HCT116 (cell line): ENCODE measurements around the gene SEC61A1. TPM values are rescaled to one million over a fixed set of nuclear protein-coding genes. Genes with fewer than 3 reads are reported as not detected.

Experiments used
- ATAC-seq: fragments of 200-7000 bp; cut with Tn5 transposase; 2 replicates; pipeline ENCODE4 v1.9.1; 2020; ENCODE audit warnings: mild to moderate bottlenecking, moderate library complexity
- Bru-seq: library from RNA; stranded (reverse); fragments of 400-500 nt; gene quantifications from one replicate; lab custom pipeline; 2021; lab: Mats Ljungman, UMichigan
- BruChase-seq, 2 experiments: library from RNA; stranded (reverse); fragments of 400-500 nt; gene quantifications; one replicate each; lab custom pipeline; 2021; lab: Mats Ljungman, UMichigan
- BruUV-seq: library from RNA; stranded (reverse); fragments of 400-500 nt; replicated peaks from 2 replicates; lab custom pipeline; 2021; lab: Mats Ljungman, UMichigan
- CTCF ChIA-PET: fragments of 300-600 bp; sonication (Branson Sonifier 250); formaldehyde crosslinking; loops from one replicate; lab custom pipeline; 2021; ENCODE audit warnings: antibody characterized with exemption; lab: Charles Lee
- POLR2A ChIA-PET: fragments of 300-600, 350-600 bp; sonication (Branson Sonifier 250); formaldehyde crosslinking; loops from one replicate; lab custom pipeline; 2021; ENCODE audit warnings: antibody characterized with exemption; lab: Charles Lee
- RAD21 ChIA-PET, 2 experiments: fragments of 300-600 bp; sonication (Branson Sonifier 250); formaldehyde crosslinking; loops; one replicate each; lab custom pipeline; 2023; ENCODE audit warnings: low total read pairs in 2 of 2; ENCODE audit not compliant: uncharacterized antibody in 2 of 2, unreplicated experiment in 2 of 2, low non-redundant PET in 1 of 2; lab: Charles Lee
- DNase-seq: peaks from one replicate; pipeline ENCODE4 v3.0.0-alpha.2; 2010; ENCODE audit warnings: low read depth, low spot score
- H2AFZ ChIP-seq: fragments of 200-600 bp; shearing (Covaris generic), sonication (generic); 2 replicates; pipeline ENCODE4 v1.6.1; 2017; ENCODE audit warnings: low read depth, mixed run types, mixed read lengths, antibody characterized with exemption, low read length; ENCODE audit not compliant: poor library complexity, severe bottlenecking
- H3K27ac ChIP-seq: 2 replicates; pipeline ENCODE4 v1.5.1; 2012; ENCODE audit warnings: low read depth, low read length
- H3K27me3 ChIP-seq: fragments of 200-600 bp; sonication (generic); 2 replicates; pipeline ENCODE4 v1.6.1; 2016; ENCODE audit warnings: mixed run types, low read length, mixed read lengths; ENCODE audit not compliant: insufficient read depth
- H3K36me3 ChIP-seq, 2 experiments: fragments of 200-500 bp in 1 of 2; fragments of 200-600 bp in 1 of 2; sonication (Bioruptor generic) in 1 of 2; sonication (generic) in 1 of 2; 2 replicates each; pipeline versions ENCODE4 v1.5.1 to v1.6.1; 2014 to 2016; ENCODE audit warnings: low read length in 2 of 2, inconsistent platforms in 1 of 2, mixed read lengths in 1 of 2, mixed run types in 1 of 2; ENCODE audit not compliant: insufficient read depth in 2 of 2, control insufficient read depth in 1 of 2
- H3K4me1 ChIP-seq, 2 experiments: fragments of 200-600 bp in 1 of 2; sonication (generic) in 1 of 2; 2 replicates each; pipeline versions ENCODE4 v1.5.1 to v1.6.1; 2012 to 2017; ENCODE audit warnings: low read length in 2 of 2, inconsistent platforms in 1 of 2, mild to moderate bottlenecking in 1 of 2, mixed read lengths in 1 of 2, mixed run types in 1 of 2, moderate library complexity in 1 of 2; ENCODE audit not compliant: insufficient read depth in 2 of 2, control insufficient read depth in 1 of 2
- H3K4me2 ChIP-seq: fragments of 200-600 bp; sonication (generic); 2 replicates; pipeline ENCODE4 v1.6.1; 2017; ENCODE audit warnings: mixed run types, low read length, mixed read lengths
- H3K4me3 ChIP-seq, 2 experiments: fragments of 200-600 bp in 1 of 2; sonication (generic) in 1 of 2; replicated peaks in 1 of 2; 2 replicates each; pipeline ENCODE4 v1.5.1; 2011 to 2016; ENCODE audit warnings: low read length in 2 of 2, control low read depth in 1 of 2, low read depth in 1 of 2, mild to moderate bottlenecking in 1 of 2, mixed read lengths in 1 of 2, mixed run types in 1 of 2
- H3K79me2 ChIP-seq: fragments of 200-600 bp; sonication (generic); 2 replicates; pipeline ENCODE4 v1.6.1; 2017; ENCODE audit warnings: mild to moderate bottlenecking, mixed run types, low read length, moderate library complexity, mixed read lengths; ENCODE audit not compliant: insufficient read depth
- H3K9ac ChIP-seq: fragments of 200-600 bp; sonication (generic); 2 replicates; pipeline ENCODE4 v1.6.1; 2016; ENCODE audit warnings: low read length, mixed read lengths
- H3K9me2 ChIP-seq: fragments of 200-600 bp; sonication (generic), shearing (Covaris generic); 2 replicates; pipeline ENCODE4 v1.6.1; 2017; ENCODE audit warnings: mixed run types, mild to moderate bottlenecking, moderate library complexity; ENCODE audit not compliant: insufficient read depth
- H3K9me3 ChIP-seq, 2 experiments: fragments of 200-500 bp in 1 of 2; fragments of 200-600 bp in 1 of 2; sonication (Bioruptor generic) in 1 of 2; sonication (generic) in 1 of 2; 2 replicates each; pipeline ENCODE4 v1.6.1; 2014 to 2017; ENCODE audit warnings: low read length in 2 of 2, mixed read lengths in 2 of 2, inconsistent platforms in 1 of 2, low read depth in 1 of 2, mild to moderate bottlenecking in 1 of 2, mixed run types in 1 of 2, moderate library complexity in 1 of 2; ENCODE audit not compliant: control insufficient read depth in 1 of 2, insufficient read depth in 1 of 2
- H4K20me1 ChIP-seq: fragments of 200-600 bp; sonication (generic), shearing (Covaris generic); 2 replicates; pipeline ENCODE4 v1.6.1; 2017; ENCODE audit warnings: mixed run types, mild to moderate bottlenecking, moderate library complexity; ENCODE audit not compliant: insufficient read depth
- FOSL1 ChIP-seq: IDR thresholded peaks from 2 replicates; pipeline ENCODE4 v1.6.1; 2012; ENCODE audit warnings: low read depth
- JUND ChIP-seq: IDR thresholded peaks from 2 replicates; pipeline ENCODE4 v1.6.1; 2012
- POLR2A ChIP-seq: IDR thresholded peaks from 2 replicates; pipeline ENCODE4 v1.7.0; 2011; ENCODE audit warnings: borderline replicate concordance; ENCODE audit not compliant: insufficient read depth, insufficient read length; ENCODE audit errors: extremely low read depth
- POLR2AphosphoS5 ChIP-seq: IDR thresholded peaks from 2 replicates; pipeline ENCODE4 v1.6.1; 2011; ENCODE audit warnings: mild to moderate bottlenecking, low read depth, low read length, moderate library complexity
- SIN3A ChIP-seq: IDR thresholded peaks from 2 replicates; pipeline ENCODE4 v1.6.1; 2012; ENCODE audit warnings: low read depth
- TCF7L2 ChIP-seq: IDR thresholded peaks from 2 replicates; pipeline ENCODE4 v1.7.0; 2011; ENCODE audit warnings: borderline replicate concordance, inconsistent platforms; ENCODE audit not compliant: insufficient read depth, insufficient read length; ENCODE audit errors: extremely low read depth
- YY1 ChIP-seq: IDR thresholded peaks from 2 replicates; pipeline ENCODE4 v1.6.1; 2011; ENCODE audit warnings: low read length, low read depth, moderate library complexity, mild to moderate bottlenecking; ENCODE audit not compliant: insufficient replicate concordance; ENCODE audit errors: extremely low read depth
- ZFX ChIP-seq: fragments of 450-650 bp; IDR thresholded peaks from 2 replicates; pipeline ENCODE4 v1.6.1; 2017
- ZNF274 ChIP-seq: fragments of 200-500 bp; sonication (Bioruptor generic); IDR thresholded peaks from 2 replicates; pipeline ENCODE4 v1.6.1; 2014; ENCODE audit warnings: mild to moderate bottlenecking, low read depth, low read length, inconsistent platforms
- intact Hi-C: fragments of 100-400 bp; cut with micrococcal nuclease; formaldehyde crosslinking; loops from 2 replicates; pipeline ENCODE4 v1.10.0; 2022
- long read RNA-seq: library from polyadenylated mRNA; unstranded; transcript quantifications from one replicate; pipeline ENCODE4 v2.0.0, GENCODE V29; 2021; ENCODE audit not compliant: unreplicated experiment
- polyA plus RNA-seq: library from polyadenylated mRNA; unstranded; fragments of >200 nt; gene quantifications from 2 replicates; pipeline ENCODE4 v1.2.1, GENCODE V29; 2012; ENCODE audit warnings: missing spikeins
- total RNA-seq: library from RNA; stranded (reverse); gene quantifications from one replicate; pipeline ENCODE4 v1.2.1, GENCODE V29; 2021; ENCODE audit not compliant: unreplicated experiment
- TF ChIP-seq, protein P1 (sequence below): IDR thresholded peaks from 2 replicates; pipeline ENCODE4 v1.6.1; 2012
- TF ChIP-seq, protein P2 (sequence below): IDR thresholded peaks from 2 replicates; pipeline ENCODE4 v1.6.1; 2011; ENCODE audit warnings: mild to moderate bottlenecking, low read length, moderate library complexity; ENCODE audit not compliant: insufficient replicate concordance; ENCODE audit errors: extremely low read depth
- TF ChIP-seq, protein P3 (sequence below): IDR thresholded peaks from 2 replicates; pipeline ENCODE4 v1.6.1; 2012

SEC61A1 gene
- 176 TPM for total RNA-seq
- polyA plus RNA-seq = 126 and 147 TPM in 2 replicates
- percentile 97 among the genes with signal in this experiment for Bru-seq, nascent RNA
- percentile 99 among the genes with signal in this experiment for BruChase-seq, experiment 1, labeled RNA remaining after a 6-hour chase
- BruChase-seq, experiment 2, labeled RNA remaining after a 2-hour chase = percentile 97 among the genes with signal in this experiment
- long read RNA-seq, transcript SEC61A1-201 (12 exons, 3,635 nt) = major isoform, 202 of 528 reads
- long read RNA-seq, partial matches to known transcripts = 304 of 528 reads
- long read RNA-seq, other reads (novel, unspliced or antisense) = 18 of 528 reads

DNA sequence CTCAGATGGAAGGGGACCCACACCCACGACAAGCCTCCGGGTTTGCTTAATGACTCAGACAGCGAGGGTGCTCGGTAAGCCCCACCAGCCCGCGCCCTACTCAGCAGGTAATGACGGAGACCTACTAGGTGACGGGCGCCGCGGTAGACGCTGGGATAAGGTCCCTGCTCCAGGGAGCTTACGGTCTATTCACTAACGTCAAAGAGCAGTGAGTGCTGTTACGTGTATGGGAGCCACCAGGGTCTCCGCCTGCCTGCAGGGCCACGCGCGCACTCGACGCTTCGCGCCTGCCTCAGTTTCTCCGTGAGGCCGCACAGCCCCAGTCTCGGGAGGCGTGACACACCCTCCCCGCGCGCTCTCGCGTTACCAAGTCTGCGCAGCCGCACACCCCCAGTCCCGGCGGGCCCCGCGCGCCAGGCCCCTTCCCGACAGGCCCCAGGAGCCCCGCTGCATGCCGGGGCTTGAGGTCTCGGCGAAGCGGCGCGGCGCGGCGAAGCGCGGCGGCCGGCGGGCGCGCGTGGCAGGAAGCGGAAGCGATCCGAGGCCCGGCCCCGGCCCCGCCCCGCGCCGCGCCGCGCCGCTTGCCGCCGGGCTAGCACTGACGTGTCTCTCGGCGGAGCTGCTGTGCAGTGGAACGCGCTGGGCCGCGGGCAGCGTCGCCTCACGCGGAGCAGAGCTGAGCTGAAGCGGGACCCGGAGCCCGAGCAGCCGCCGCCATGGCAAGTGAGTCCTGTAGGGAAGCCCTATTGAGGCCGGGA lies at the start of gene SEC61A1:
Gene SEC61A1 (plus strand): TSS at position 601 of the 758 bp plus-strand sequence. CDS start 116 bp downstream, at position 717.
- ChIA-PET CTCF (no interaction called here), RAD21 (no interaction called here), POLR2A (interaction anchor here (0.6 to 1.1 kb wide), 3 partner anchors 10 to 35 kb away, joined by 3 to 5 read pairs (median 4); no protein-coding TSS in a partner anchor)
- H3K9me3 ChIP-seq = no peaks in the 10 kb centered on the region
- TF ChIP-seq SIN3A (peak; percentile 80), TCF7L2 (peak; percentile 14), ZFX (peak; percentile 46; the same call in 1 of the 2 replicates), ZNF274 (no peak), POLR2A (peak; percentile 74), JUND (no peak), POLR2AphosphoS5 (peak; percentile 88), FOSL1 (no peak), YY1 (peak; percentile 55)
- TF ChIP-seq, protein P1, sequence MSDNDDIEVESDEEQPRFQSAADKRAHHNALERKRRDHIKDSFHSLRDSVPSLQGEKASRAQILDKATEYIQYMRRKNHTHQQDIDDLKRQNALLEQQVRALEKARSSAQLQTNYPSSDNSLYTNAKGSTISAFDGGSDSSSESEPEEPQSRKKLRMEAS = peak; percentile 91
- TF ChIP-seq, protein P2, sequence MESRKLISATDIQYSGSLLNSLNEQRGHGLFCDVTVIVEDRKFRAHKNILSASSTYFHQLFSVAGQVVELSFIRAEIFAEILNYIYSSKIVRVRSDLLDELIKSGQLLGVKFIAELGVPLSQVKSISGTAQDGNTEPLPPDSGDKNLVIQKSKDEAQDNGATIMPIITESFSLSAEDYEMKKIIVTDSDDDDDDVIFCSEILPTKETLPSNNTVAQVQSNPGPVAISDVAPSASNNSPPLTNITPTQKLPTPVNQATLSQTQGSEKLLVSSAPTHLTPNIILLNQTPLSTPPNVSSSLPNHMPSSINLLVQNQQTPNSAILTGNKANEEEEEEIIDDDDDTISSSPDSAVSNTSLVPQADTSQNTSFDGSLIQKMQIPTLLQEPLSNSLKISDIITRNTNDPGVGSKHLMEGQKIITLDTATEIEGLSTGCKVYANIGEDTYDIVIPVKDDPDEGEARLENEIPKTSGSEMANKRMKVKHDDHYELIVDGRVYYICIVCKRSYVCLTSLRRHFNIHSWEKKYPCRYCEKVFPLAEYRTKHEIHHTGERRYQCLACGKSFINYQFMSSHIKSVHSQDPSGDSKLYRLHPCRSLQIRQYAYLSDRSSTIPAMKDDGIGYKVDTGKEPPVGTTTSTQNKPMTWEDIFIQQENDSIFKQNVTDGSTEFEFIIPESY = peak; percentile 93
- TF ChIP-seq, protein P3, sequence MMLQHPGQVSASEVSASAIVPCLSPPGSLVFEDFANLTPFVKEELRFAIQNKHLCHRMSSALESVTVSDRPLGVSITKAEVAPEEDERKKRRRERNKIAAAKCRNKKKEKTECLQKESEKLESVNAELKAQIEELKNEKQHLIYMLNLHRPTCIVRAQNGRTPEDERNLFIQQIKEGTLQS = no peak
- no peaks in the 10 kb centered on the region for H3K9me2 ChIP-seq
- intact Hi-C loops = loop anchor here (10.0 kb wide), 1 partner anchor 457 kb away; the partner anchor contains the start of genes MCM2 and TPRA1
- peaks cover 10% of the 10 kb centered on the region; the same call in 1 of the 2 replicates for H4K20me1 ChIP-seq
- peaks cover 2% of the 10 kb centered on the region; the same call in 1 of the 2 replicates for H3K27me3 ChIP-seq
- H3K9ac ChIP-seq = peak within 1 kb of the TSS; percentile 81
- ATAC-seq (peak; percentile 98), DNase-seq (peak; percentile 78)
- H2AFZ ChIP-seq = peak within 1 kb of the TSS; percentile 24
- BruUV-seq = no TSS peak
- peaks cover 20 to 32% of the 10 kb centered on the region in 2 experiments; a peak in 3 of 4 replicates for H3K36me3 ChIP-seq
- H3K27ac ChIP-seq = peak within 1 kb of the TSS; percentile 74
- peaks cover 49% of the 10 kb centered on the region for H3K79me2 ChIP-seq
- H3K4me1 ChIP-seq = peaks cover 6 to 21% of the 10 kb centered on the region in 2 experiments
- peak within 1 kb of the TSS; percentile 80 to 86 for H3K4me3 ChIP-seq
- H3K4me2 ChIP-seq = peak within 1 kb of the TSS; percentile 95
